H9 (cell line): ENCODE data around the gene GPR171. TPM values are rescaled to one million over a fixed set of nuclear protein-coding genes. Genes with fewer than 3 reads are reported as not detected.

Experiments used
- DNase-seq: peaks from one replicate; pipeline ENCODE4 v3.0.0-alpha.2; 2017
- H2AFZ ChIP-seq: one replicate; pipeline ENCODE4 v1.6.1; 2013; ENCODE audit warnings: mild to moderate bottlenecking, low read length, control low read depth, moderate library complexity
- H2AK5ac ChIP-seq: 2 replicates; pipeline ENCODE4 v1.6.1; 2013; ENCODE audit warnings: low read length, control low read depth, mixed read lengths; ENCODE audit not compliant: insufficient read length
- H2BK120ac ChIP-seq: one replicate; pipeline ENCODE4 v1.6.1; 2013; ENCODE audit warnings: low read depth, mild to moderate bottlenecking, low read length, control low read depth, inconsistent platforms; ENCODE audit not compliant: poor library complexity, severe bottlenecking
- H2BK12ac ChIP-seq: 2 replicates; pipeline ENCODE4 v1.6.1; 2013; ENCODE audit warnings: low read length, control low read depth, mixed read lengths, low read depth; ENCODE audit not compliant: insufficient read length
- H2BK15ac ChIP-seq: 2 replicates; pipeline ENCODE4 v1.6.1; 2013; ENCODE audit warnings: low read depth, low read length, control low read depth
- H2BK20ac ChIP-seq: one replicate; pipeline ENCODE4 v1.6.1; 2013; ENCODE audit warnings: low read depth, mild to moderate bottlenecking, low read length, control low read depth, inconsistent platforms; ENCODE audit not compliant: poor library complexity, severe bottlenecking
- H2BK5ac ChIP-seq: 2 replicates; pipeline ENCODE4 v1.6.1; 2013; ENCODE audit warnings: low read length, control low read depth, mixed read lengths; ENCODE audit not compliant: insufficient read length
- H3K14ac ChIP-seq: 2 replicates; pipeline ENCODE4 v1.6.1; 2013; ENCODE audit warnings: low read length, control low read depth; ENCODE audit not compliant: insufficient read depth
- H3K18ac ChIP-seq: 2 replicates; pipeline ENCODE4 v1.6.1; 2013; ENCODE audit warnings: low read depth, mild to moderate bottlenecking, mixed read lengths, low read length, control low read depth; ENCODE audit not compliant: insufficient read length
- H3K23ac ChIP-seq: 2 replicates; pipeline ENCODE4 v1.6.1; 2013; ENCODE audit warnings: low read length, control low read depth, mixed read lengths, low read depth; ENCODE audit not compliant: insufficient read length
- H3K23me2 ChIP-seq: 2 replicates; pipeline ENCODE4 v1.6.1; 2013; ENCODE audit warnings: low read depth, mild to moderate bottlenecking, mixed read lengths, low read length, control low read depth; ENCODE audit not compliant: insufficient read length, poor library complexity, severe bottlenecking
- H3K27ac ChIP-seq: 2 replicates; pipeline ENCODE4 v1.5.1; 2013; ENCODE audit warnings: low read length, control low read depth, mixed read lengths, low read depth; ENCODE audit not compliant: insufficient read length
- H3K27me3 ChIP-seq: 2 replicates; pipeline ENCODE4 v1.6.1; 2013; ENCODE audit warnings: low read length, control low read depth, inconsistent platforms; ENCODE audit not compliant: insufficient read depth
- H3K4ac ChIP-seq: 2 replicates; pipeline ENCODE4 v1.6.1; 2013; ENCODE audit warnings: low read depth, mild to moderate bottlenecking, control low read depth, inconsistent platforms, low read length, moderate library complexity
- H3K4me1 ChIP-seq: 2 replicates; pipeline ENCODE4 v1.6.1; 2013; ENCODE audit warnings: low read length, control low read depth, inconsistent platforms; ENCODE audit not compliant: insufficient read depth
- H3K4me2 ChIP-seq: 2 replicates; pipeline ENCODE4 v1.6.1; 2013; ENCODE audit warnings: low read length, control low read depth, mixed read lengths; ENCODE audit not compliant: insufficient read length, insufficient read depth
- H3K56ac ChIP-seq: 2 replicates; pipeline ENCODE4 v1.6.1; 2013; ENCODE audit warnings: low read depth, mild to moderate bottlenecking, mixed read lengths, low read length, control low read depth; ENCODE audit not compliant: insufficient read length
- H3K79me1 ChIP-seq: 2 replicates; pipeline ENCODE4 v1.6.1; 2013; ENCODE audit warnings: low read depth, mild to moderate bottlenecking, moderate library complexity, low read length, control low read depth, inconsistent platforms; ENCODE audit not compliant: insufficient read depth, poor library complexity, severe bottlenecking
- H3K79me2 ChIP-seq: 2 replicates; pipeline ENCODE4 v1.6.1; 2013; ENCODE audit warnings: low read length, control low read depth, inconsistent platforms; ENCODE audit not compliant: insufficient read depth
- H3K9ac ChIP-seq: 2 replicates; pipeline ENCODE4 v1.6.1; 2013; ENCODE audit warnings: low read length, control low read depth, mixed read lengths; ENCODE audit not compliant: insufficient read length; ENCODE audit errors: extremely low read depth
- H3K9me3 ChIP-seq: one replicate; pipeline ENCODE4 v1.6.1; 2013; ENCODE audit warnings: low read depth, low read length, inconsistent platforms; ENCODE audit not compliant: control insufficient read depth
- H3T11ph ChIP-seq: one replicate; pipeline ENCODE4 v1.6.1; 2013; ENCODE audit warnings: mild to moderate bottlenecking, low read length, control low read depth, inconsistent platforms
- H4K20me1 ChIP-seq: one replicate; pipeline ENCODE4 v1.6.1; 2013; ENCODE audit not compliant: control insufficient read depth, insufficient read length, insufficient read depth
- H4K5ac ChIP-seq: 2 replicates; pipeline ENCODE4 v1.6.1; 2013; ENCODE audit warnings: low read depth, mild to moderate bottlenecking, mixed read lengths, low read length, control low read depth; ENCODE audit not compliant: insufficient read length
- H4K8ac ChIP-seq: replicated peaks from 2 replicates; pipeline ENCODE4 v1.6.1; 2013; ENCODE audit warnings: low read length, control low read depth, mixed read lengths, low read depth; ENCODE audit not compliant: insufficient read length
- H4K91ac ChIP-seq: 2 replicates; pipeline ENCODE4 v1.6.1; 2013; ENCODE audit warnings: low read depth, mild to moderate bottlenecking, moderate library complexity, mixed read lengths, low read length, control low read depth; ENCODE audit not compliant: insufficient read length
- H3K27ac Mint-ChIP-seq, 3 experiments: 2 replicates in 2 of 3; 3 replicates in 1 of 3; pipeline ENCODE4 v1.8.0; 2020 to 2021; ENCODE audit warnings: mixed read lengths in 3 of 3, mild to moderate bottlenecking in 1 of 3, moderate library complexity in 1 of 3
- H3K27me3 Mint-ChIP-seq: 2 replicates; pipeline ENCODE4 v1.8.0; 2021; ENCODE audit warnings: low read depth, mild to moderate bottlenecking, moderate library complexity, mixed read lengths
- H3K36me3 Mint-ChIP-seq, 3 experiments: 2 replicates in 2 of 3; 3 replicates in 1 of 3; pipeline ENCODE4 v1.8.0; 2020 to 2021; ENCODE audit warnings: low read depth in 3 of 3, mixed read lengths in 3 of 3; ENCODE audit not compliant: insufficient read depth in 1 of 3
- H3K4me1 Mint-ChIP-seq, 2 experiments: 2 replicates each; pipeline ENCODE4 v1.8.0; 2020; ENCODE audit warnings: mixed read lengths in 2 of 2
- H3K4me3 Mint-ChIP-seq, 2 experiments: 2 replicates in 1 of 2; 3 replicates in 1 of 2; pipeline ENCODE4 v1.8.0; 2020 to 2021; ENCODE audit warnings: mild to moderate bottlenecking in 2 of 2, mixed read lengths in 2 of 2, moderate library complexity in 1 of 2
- H3K9me3 Mint-ChIP-seq, 2 experiments: 2 replicates in 1 of 2; 3 replicates in 1 of 2; pipeline ENCODE4 v1.8.0; 2020; ENCODE audit warnings: mild to moderate bottlenecking in 2 of 2, mixed read lengths in 2 of 2, moderate library complexity in 1 of 2
- WGBS: extraction: QIAGEN DNeasy Blood & Tissue Kit; methylation state at CpG from one replicate; pipeline ENCODE4 v1.1.7; 2013; ENCODE audit warnings: missing lambda C conversion rate, low lambda C conversion rate, mixed read lengths; ENCODE audit not compliant: insufficient read length; ENCODE audit errors: extremely low coverage; 5-methylcytosine and 5-hydroxymethylcytosine counted together
- total RNA-seq: library from RNA; stranded (reverse); gene quantifications from 2 replicates; pipeline ENCODE4 v1.2.1, GENCODE V29; 2021
- TF ChIP-seq, protein P1 (sequence below): fragments of 200-600 bp; sonication (generic); conservative IDR thresholded peaks from 3 replicates; pipeline ENCODE4 v1.8.0; 2021; ENCODE audit warnings: antibody characterized with exemption, mild to moderate bottlenecking

The GPR171 gene
- total RNA-seq, 1 experiment from 2014 or later: not detected

- DNase-seq: no peak
- no peak overlapping the region for H3K4me3 Mint-ChIP-seq
- TF ChIP-seq, protein P1, sequence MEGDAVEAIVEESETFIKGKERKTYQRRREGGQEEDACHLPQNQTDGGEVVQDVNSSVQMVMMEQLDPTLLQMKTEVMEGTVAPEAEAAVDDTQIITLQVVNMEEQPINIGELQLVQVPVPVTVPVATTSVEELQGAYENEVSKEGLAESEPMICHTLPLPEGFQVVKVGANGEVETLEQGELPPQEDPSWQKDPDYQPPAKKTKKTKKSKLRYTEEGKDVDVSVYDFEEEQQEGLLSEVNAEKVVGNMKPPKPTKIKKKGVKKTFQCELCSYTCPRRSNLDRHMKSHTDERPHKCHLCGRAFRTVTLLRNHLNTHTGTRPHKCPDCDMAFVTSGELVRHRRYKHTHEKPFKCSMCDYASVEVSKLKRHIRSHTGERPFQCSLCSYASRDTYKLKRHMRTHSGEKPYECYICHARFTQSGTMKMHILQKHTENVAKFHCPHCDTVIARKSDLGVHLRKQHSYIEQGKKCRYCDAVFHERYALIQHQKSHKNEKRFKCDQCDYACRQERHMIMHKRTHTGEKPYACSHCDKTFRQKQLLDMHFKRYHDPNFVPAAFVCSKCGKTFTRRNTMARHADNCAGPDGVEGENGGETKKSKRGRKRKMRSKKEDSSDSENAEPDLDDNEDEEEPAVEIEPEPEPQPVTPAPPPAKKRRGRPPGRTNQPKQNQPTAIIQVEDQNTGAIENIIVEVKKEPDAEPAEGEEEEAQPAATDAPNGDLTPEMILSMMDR: no peak
- H3K9me3 ChIP-seq: no peaks in the 10 kb centered on the region
- H3K36me3 Mint-ChIP-seq: no peaks in the 10 kb centered on the region
- no peak overlapping the region for H2AK5ac ChIP-seq
- H3K27ac Mint-ChIP-seq: no peak overlapping the region
- H2AFZ ChIP-seq: no peak overlapping the region
- peaks cover 7 to 8% of the 10 kb centered on the region in 2 experiments for H3K4me1 Mint-ChIP-seq
- H3K27me3 ChIP-seq: no peaks in the 10 kb centered on the region
- H3K14ac ChIP-seq: no peak overlapping the region
- no peak overlapping the region for H2BK15ac ChIP-seq
- no peak overlapping the region for H3K23ac ChIP-seq
- H4K20me1 ChIP-seq: no peaks in the 10 kb centered on the region
- no peak overlapping the region for H2BK120ac ChIP-seq
- no peak overlapping the region for H2BK20ac ChIP-seq
- H3K4me2 ChIP-seq: no peak overlapping the region
- H2BK12ac ChIP-seq: no peak overlapping the region
- no peak overlapping the region for H4K5ac ChIP-seq
- no peaks in the 10 kb centered on the region for H3K23me2 ChIP-seq
- H2BK5ac ChIP-seq: no peak overlapping the region
- H3T11ph ChIP-seq: no peak overlapping the region
- no peaks in the 10 kb centered on the region for H3K9me3 Mint-ChIP-seq
- no peaks in the 10 kb centered on the region for H3K79me2 ChIP-seq
- no peak overlapping the region for H3K9ac ChIP-seq
- H3K18ac ChIP-seq: no peak overlapping the region
- no CpG with 5 or more reads among the region's 3 CpGs for WGBS
- no peak overlapping the region for H3K56ac ChIP-seq
- H4K91ac ChIP-seq: no peak overlapping the region
- H3K27me3 Mint-ChIP-seq: no peaks in the 10 kb centered on the region
- no peak overlapping the region for H3K4ac ChIP-seq
- no peaks in the 10 kb centered on the region for H3K79me1 ChIP-seq
- H3K27ac ChIP-seq: no peak overlapping the region
- H4K8ac ChIP-seq: no peak overlapping the region
- H3K4me1 ChIP-seq: no peaks in the 10 kb centered on the region; the same call in 1 of the 2 replicates
Observed at GRCh38 chr3:151206201-151206600, 3.2 kb upstream of the GPR171 start.
